UCSD-AML1 (cell line): ENCODE data around the gene DNAJC1.
"Not testable (repeated sequence)": the region's sequence is repeated elsewhere in the genome, so short reads cannot be mapped to it uniquely, and the experiment has no call there.

ENCODE experiments used
- DNase-seq: peaks from one replicate; lab custom pipeline; 2025; ENCODE audit not compliant: unreplicated experiment; lab: John Stamatoyannopoulos, UW

DNAJC1 gene

DNA sequence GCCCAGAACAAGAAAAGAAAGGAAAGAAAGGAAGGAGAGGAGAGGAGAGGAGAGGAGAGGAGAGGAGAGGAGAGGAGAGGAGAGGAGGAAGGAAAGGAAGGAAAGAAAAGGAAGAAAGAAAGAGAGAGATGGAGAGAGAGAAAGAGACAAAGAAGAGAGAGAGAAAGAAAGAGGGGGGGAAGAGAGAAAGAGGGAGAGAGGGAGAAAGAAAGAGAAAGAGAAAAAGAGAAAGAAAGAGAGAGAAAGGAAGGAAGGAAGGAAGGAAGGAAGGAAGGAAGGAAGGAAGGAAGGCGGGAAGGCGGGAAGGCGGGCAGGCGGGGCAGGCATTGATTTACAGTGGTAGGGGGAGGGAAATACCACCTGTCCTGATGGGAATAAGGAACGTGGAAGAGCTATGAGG, 92.7 kb downstream of the DNAJC1 start:
- no peak for DNase-seq

GRCh38 chr10:21907436-21907835, 96.1 kb downstream of the DNAJC1 start:
- no peak for DNase-seq

DNA sequence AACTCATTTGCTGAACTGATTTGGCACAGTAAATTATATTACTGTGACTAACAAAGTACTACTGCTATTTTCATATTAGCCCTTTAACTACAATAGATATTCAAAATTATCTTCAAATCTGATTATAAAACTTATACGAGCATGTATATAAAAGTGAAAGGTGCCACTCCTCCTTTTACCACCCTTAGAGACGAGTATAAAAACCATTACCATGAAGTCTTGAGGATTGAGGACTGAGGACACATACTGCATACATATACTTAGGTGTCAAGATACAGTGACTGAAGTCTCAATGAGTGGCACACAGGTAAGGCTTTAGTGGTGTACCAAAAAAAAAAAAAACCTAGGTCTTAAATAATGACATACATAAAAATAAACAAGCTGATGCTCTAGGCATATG, 98.6 kb downstream of the DNAJC1 start:
- no peak for DNase-seq

GRCh38 chr10:21899736-21900135, 103.8 kb downstream of the DNAJC1 start:
- DNase-seq = no peak

DNA sequence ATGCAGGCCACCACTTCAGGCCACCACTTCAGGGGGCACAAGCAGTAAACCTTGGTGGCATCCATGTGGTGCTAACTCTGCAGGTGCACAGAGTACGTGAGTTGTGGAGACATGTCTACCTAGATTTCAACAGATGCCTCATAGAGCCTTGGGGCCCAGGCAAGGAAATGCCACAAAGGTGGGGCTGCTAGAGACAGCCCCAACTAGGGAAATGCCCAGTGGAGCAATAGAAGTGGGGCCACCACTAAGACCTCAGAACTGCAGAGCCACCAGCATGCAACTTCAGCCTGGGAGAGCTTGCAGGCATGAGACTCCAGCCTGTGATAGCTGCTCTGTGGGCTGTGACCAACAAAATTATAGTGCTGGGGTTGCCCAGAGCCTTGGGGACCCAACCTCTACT, 107.6 kb downstream of the DNAJC1 start:
- no peak for DNase-seq

DNA sequence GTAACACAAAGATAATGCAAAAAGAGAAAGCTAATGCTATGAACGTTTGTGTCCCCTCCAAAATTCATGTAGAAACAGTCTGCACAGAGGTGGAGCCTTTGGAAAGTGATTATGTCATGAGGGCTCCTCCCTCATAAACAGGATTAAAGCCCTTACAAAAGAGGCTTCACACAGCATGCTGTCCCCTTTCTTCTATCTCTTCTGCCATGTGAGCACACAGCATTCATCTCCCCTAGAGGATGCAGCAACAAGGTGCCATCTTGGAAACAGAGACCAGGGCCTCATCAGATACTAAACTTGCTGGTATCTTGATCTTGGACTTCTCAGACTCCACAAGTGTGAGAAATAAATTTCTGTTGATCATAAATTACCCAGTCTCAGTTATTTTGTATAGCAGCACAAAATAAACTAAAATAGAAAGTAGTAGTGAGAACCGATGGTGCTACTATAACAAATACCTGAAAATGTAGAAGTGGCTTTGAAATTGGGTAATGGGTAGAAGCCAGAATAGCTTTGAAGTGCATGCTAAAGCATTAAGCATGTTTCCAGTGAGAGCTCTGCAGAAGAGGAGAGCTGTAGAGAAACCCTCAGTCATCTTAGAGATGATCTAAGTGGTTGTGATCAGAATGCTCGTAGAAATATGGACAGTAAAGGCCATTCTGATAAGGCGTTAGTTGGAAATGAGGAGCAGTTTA, 108.7 kb downstream of the DNAJC1 start:
- no peak for DNase-seq

GRCh38 chr10:21891439-21891838, 112.1 kb downstream of the DNAJC1 start:
- DNase-seq = no peak

- DNase-seq = no peak
These were observed 113.9 kb downstream of the DNAJC1 start for GRCh38 chr10:21889477-21890275.

- DNase-seq = no peak
These were observed 114.6 kb downstream of the DNAJC1 start for GRCh38 chr10:21888959-21889358.

GRCh38 chr10:21885940-21886339, 117.6 kb downstream of the DNAJC1 start:
- no peak for DNase-seq

DNA sequence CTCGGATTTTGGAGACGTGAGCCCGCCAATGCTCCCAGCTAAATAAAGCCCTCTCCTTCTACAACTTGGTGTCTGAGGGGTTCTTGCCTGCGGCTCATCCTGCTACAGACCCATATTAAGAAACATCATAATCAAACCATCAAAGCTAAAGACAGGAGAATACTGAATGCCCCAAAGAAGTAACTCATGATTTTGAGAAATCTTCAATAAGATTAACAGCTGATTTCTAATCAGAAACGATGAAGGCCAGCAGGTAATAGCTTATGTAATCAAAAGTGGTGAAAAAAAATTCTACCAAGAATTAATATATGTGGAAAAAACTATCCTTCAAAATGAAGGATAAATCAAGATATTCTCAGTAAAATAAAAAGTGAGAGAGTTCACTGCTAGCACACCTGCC, 130.3 kb downstream of the DNAJC1 start:
- DNase-seq = no peak

GRCh38 chr10:21872771-21873170, 130.8 kb downstream of the DNAJC1 start:
- not testable (repeated sequence) for DNase-seq

DNA sequence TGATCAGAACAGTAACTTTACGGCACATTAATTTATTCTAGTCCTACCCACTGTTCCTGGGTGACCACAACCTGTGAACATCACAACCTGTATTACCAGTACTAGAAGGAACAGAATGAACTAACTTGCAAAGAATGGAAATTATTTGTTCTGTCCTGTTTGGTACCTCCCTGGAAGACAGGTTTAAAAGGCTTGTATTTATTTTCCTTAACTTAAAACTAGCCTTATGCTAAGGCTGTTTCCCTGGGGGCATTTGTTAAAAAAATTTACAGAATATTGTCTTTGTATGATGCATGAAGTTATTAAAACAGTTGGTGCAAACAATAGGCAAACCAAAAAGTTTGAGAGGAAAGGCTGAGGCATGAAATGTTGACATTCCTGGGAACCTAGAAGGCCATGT, 132.7 kb downstream of the DNAJC1 start:
- DNase-seq = no peak

GRCh38 chr10:21869087-21869486, 134.4 kb downstream of the DNAJC1 start:
- DNase-seq = not testable (repeated sequence)

- no peak for DNase-seq
These were observed 142.8 kb downstream of the DNAJC1 start for GRCh38 chr10:21860718-21861117.

- DNase-seq = no peak
These were observed 145.1 kb downstream of the DNAJC1 start for GRCh38 chr10:21858455-21858854.

GRCh38 chr10:21849607-21850006, 153.9 kb downstream of the DNAJC1 start:
- DNase-seq = no peak

- no peak for DNase-seq
These were observed 159.9 kb downstream of the DNAJC1 start for GRCh38 chr10:21843645-21844044.

- not testable (repeated sequence) for DNase-seq
These were observed 162.3 kb downstream of the DNAJC1 start for GRCh38 chr10:21841273-21841672.

DNA sequence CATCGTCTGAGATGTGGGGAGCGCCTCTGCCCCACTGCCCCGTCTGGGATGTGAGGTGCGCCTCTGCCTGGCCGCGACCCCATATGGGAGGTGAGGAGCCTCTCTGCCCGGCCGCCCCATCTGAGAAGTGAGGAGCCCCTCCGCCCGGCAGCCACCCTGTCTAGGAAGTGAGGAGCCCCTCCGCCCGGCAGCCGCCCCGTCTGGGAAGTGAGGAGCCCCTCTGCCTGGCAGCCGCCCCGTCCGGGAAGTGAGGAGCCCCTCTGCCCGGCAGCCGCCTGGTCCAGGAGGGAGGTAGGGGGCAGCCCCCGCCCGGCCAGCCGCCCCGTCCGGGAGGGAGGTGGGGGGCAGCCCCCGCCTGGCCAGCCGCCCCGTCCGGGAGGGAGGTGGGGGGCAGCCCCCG, 166.0 kb downstream of the DNAJC1 start:
- DNase-seq = not testable (repeated sequence)

- DNase-seq = not testable (repeated sequence)
These were observed 169.0 kb downstream of the DNAJC1 start for GRCh38 chr10:21834574-21834973.

GRCh38 chr10:21832821-21833130, 170.8 kb downstream of the DNAJC1 start:
- no peak for DNase-seq
